Fibroblast of lung (primary cell): ENCODE measurements around the gene HMCN2. TPM values are rescaled to one million over a fixed set of nuclear protein-coding genes. Genes with fewer than 3 reads are reported as not detected.

Source experiments
- DNase-seq, 2 donors: peaks; one replicate each; pipeline versions ENCODE4 v3.0.0 to v3.0.0-alpha.2; 2010; ENCODE audit warnings: low read depth in 2 of 2
- H2AFZ ChIP-seq: 2 replicates; pipeline ENCODE4 v1.5.1; 2012; ENCODE audit warnings: low read length, control low read depth, inconsistent platforms
- H3K27ac ChIP-seq: 2 replicates; pipeline ENCODE4 v1.5.1; 2011; ENCODE audit warnings: low read length, control low read depth; ENCODE audit not compliant: insufficient read depth
- H3K27me3 ChIP-seq: 2 replicates; pipeline ENCODE4 v1.5.1; 2011; ENCODE audit warnings: mild to moderate bottlenecking, low read length; ENCODE audit not compliant: control insufficient read depth, insufficient read depth
- H3K36me3 ChIP-seq: 2 replicates; pipeline ENCODE4 v1.5.1; 2011; ENCODE audit warnings: low read length; ENCODE audit not compliant: control insufficient read depth, insufficient read depth
- H3K4me1 ChIP-seq: 2 replicates; pipeline ENCODE4 v1.5.1; 2011; ENCODE audit warnings: low read length; ENCODE audit not compliant: control insufficient read depth, insufficient read depth; ENCODE audit errors: extremely low read depth
- H3K4me2 ChIP-seq: 2 replicates; pipeline ENCODE4 v1.5.1; 2011; ENCODE audit warnings: low read length, control low read depth; ENCODE audit not compliant: insufficient read depth; ENCODE audit errors: extremely low read depth
- H3K4me3 ChIP-seq, 4 experiments: fragments of 200-600 bp in 1 of 4; sonication (generic) in 1 of 4; replicated peaks in 1 of 4; 2 replicates each; pipeline ENCODE4 v1.5.1; 2011 to 2016; ENCODE audit warnings: low read length in 4 of 4, low read depth in 3 of 4, mild to moderate bottlenecking in 3 of 4, control low read depth in 2 of 4, inconsistent platforms in 1 of 4, mixed read lengths in 1 of 4; ENCODE audit not compliant: insufficient read depth in 1 of 4; ENCODE audit errors: control extremely low read depth in 1 of 4
- H3K79me2 ChIP-seq: 2 replicates; pipeline ENCODE4 v1.5.1; 2012; ENCODE audit warnings: mild to moderate bottlenecking, low read length, inconsistent platforms; ENCODE audit not compliant: control insufficient read depth, insufficient read depth
- H3K9ac ChIP-seq: 2 replicates; pipeline ENCODE4 v1.5.1; 2011; ENCODE audit warnings: mild to moderate bottlenecking, low read length, control low read depth; ENCODE audit not compliant: insufficient read depth
- H3K9me3 ChIP-seq: 2 replicates; pipeline ENCODE4 v1.5.1; 2012; ENCODE audit warnings: low read depth, low read length; ENCODE audit not compliant: control insufficient read depth, insufficient read depth
- H4K20me1 ChIP-seq: 2 replicates; pipeline ENCODE4 v1.5.1; 2011; ENCODE audit warnings: low read length; ENCODE audit not compliant: control insufficient read depth, insufficient read depth; ENCODE audit errors: extremely low read depth
- CTCF ChIP-seq, 2 donors: IDR thresholded peaks in 1 of 2; conservative IDR thresholded peaks in 1 of 2; 1 replicate in 1 of 2; 2 replicates in 1 of 2; pipeline ENCODE4 v1.5.1; 2011 to 2012; ENCODE audit warnings: low read length in 2 of 2, control low read depth in 1 of 2, inconsistent platforms in 1 of 2, low read depth in 1 of 2, mild to moderate bottlenecking in 1 of 2
- EZH2 ChIP-seq: IDR thresholded peaks from 2 replicates; pipeline ENCODE4 v1.5.1; 2012; ENCODE audit warnings: low read length, control low read depth, mild to moderate bottlenecking; ENCODE audit errors: missing control alignments
- polyA plus RNA-seq, 2 donors: library from polyadenylated mRNA; depleted of rRNA in 1 of 2; stranded (reverse) in 1 of 2; unstranded in 1 of 2; fragments of >200 nt; gene quantifications; 2 replicates each; pipeline ENCODE4 v1.2.1, GENCODE V29; 2011 to 2012; ENCODE audit warnings: missing spikeins in 1 of 2
- total RNA-seq: library from RNA; depleted of rRNA; stranded (reverse); fragments of >200 nt; gene quantifications from 2 replicates; pipeline ENCODE4 v1.2.1, GENCODE V29; 2014

HMCN2 gene
- total and polyA plus RNA-seq, 2 donors (not counting 1 experiment from before 2014, with no cell fraction given) = under 0.01 TPM; not detected in 1

GRCh38 chr9:130321539-130321938, 56.0 kb downstream of the HMCN2 start:
- no peak overlapping the region for H3K4me2 ChIP-seq
- H3K36me3 ChIP-seq = no peaks in the 10 kb centered on the region
- no peak overlapping the region for H3K9ac ChIP-seq
- H3K27me3 ChIP-seq = no peaks in the 10 kb centered on the region
- TF ChIP-seq CTCF (conservative IDR thresholded peaks at IDR 0.05 in 1 of 2, IDR thresholded peaks at IDR 0.05 in 1 of 2; ENCODE audit: low read depth in 1 of 2, low read length in 2 of 2) (no peak), EZH2 (no peak)
- no peaks in the 10 kb centered on the region for H3K4me1 ChIP-seq
- no peak overlapping the region for H3K4me3 ChIP-seq
- H3K79me2 ChIP-seq = no peaks in the 10 kb centered on the region
- no peaks in the 10 kb centered on the region for H3K9me3 ChIP-seq
- H2AFZ ChIP-seq = no peak overlapping the region
- no peaks in the 10 kb centered on the region for H4K20me1 ChIP-seq
- H3K27ac ChIP-seq = no peak overlapping the region
- no peak for DNase-seq

GRCh38 chr9:130323051-130323745, 57.6 kb downstream of the HMCN2 start:
- TF ChIP-seq EZH2 = no peak
- no peak for TF ChIP-seq CTCF (conservative IDR thresholded peaks at IDR 0.05 in 1 of 2, IDR thresholded peaks at IDR 0.05 in 1 of 2; ENCODE audit: low read depth in 1 of 2, low read length in 2 of 2)
- Histone ChIP-seq H3K36me3 (no peaks in the 10 kb centered on the region), H2AFZ (no peak overlapping the region), H3K9ac (no peak overlapping the region), H4K20me1 (no peaks in the 10 kb centered on the region), H3K27me3 (peaks cover 8% of the 10 kb centered on the region), H3K27ac (no peak overlapping the region), H3K4me2 (no peak overlapping the region), H3K9me3 (no peaks in the 10 kb centered on the region), H3K4me1 (peaks cover 8% of the 10 kb centered on the region), H3K4me3 (no peak overlapping the region), H3K79me2 (no peaks in the 10 kb centered on the region)
- no peak for DNase-seq

GRCh38 chr9:130325921-130326320, 60.4 kb downstream of the HMCN2 start:
- H3K4me2 ChIP-seq = no peak overlapping the region
- H3K27me3 ChIP-seq = peaks cover 13% of the 10 kb centered on the region
- no peak overlapping the region for H3K9ac ChIP-seq
- no peaks in the 10 kb centered on the region for H3K9me3 ChIP-seq
- no peaks in the 10 kb centered on the region for H4K20me1 ChIP-seq
- H2AFZ ChIP-seq = no peak overlapping the region
- no peaks in the 10 kb centered on the region for H3K79me2 ChIP-seq
- H3K36me3 ChIP-seq = no peaks in the 10 kb centered on the region
- TF ChIP-seq EZH2 = no peak
- no peak for DNase-seq
- H3K27ac ChIP-seq = no peak overlapping the region
- H3K4me3 ChIP-seq = no peak overlapping the region
- peaks cover 12% of the 10 kb centered on the region for H3K4me1 ChIP-seq
